ENCODE results near the gene PATJ.

GRCh38 chr1:61754545-61754944 is 12.3 kb downstream of the PATJ start:
- TF ChIP-seq EZH2 (IDR thresholded peaks at IDR 0.05; ENCODE audit: borderline replicate concordance, low read depth, low read length, severe bottlenecking) (no peak), GATA2 (IDR thresholded peaks at IDR 0.05; ENCODE audit: insufficient read depth, insufficient read length, low read depth, low read length) (no peak), POLR2AphosphoS5 (IDR thresholded peaks at IDR 0.05; ENCODE audit: insufficient read depth, low read depth, low read length) (no peak), CTCF (IDR thresholded peaks at IDR 0.05; ENCODE audit: extremely low read depth in 1 of 2, insufficient read depth in 1 of 2, low read depth in 1 of 2, low read length in 2 of 2) (no peak)

All from endothelial cell of umbilical vein (primary cell).